ENCODE measurements around the gene MYBBP1A.

Gene MYBBP1A

DNA sequence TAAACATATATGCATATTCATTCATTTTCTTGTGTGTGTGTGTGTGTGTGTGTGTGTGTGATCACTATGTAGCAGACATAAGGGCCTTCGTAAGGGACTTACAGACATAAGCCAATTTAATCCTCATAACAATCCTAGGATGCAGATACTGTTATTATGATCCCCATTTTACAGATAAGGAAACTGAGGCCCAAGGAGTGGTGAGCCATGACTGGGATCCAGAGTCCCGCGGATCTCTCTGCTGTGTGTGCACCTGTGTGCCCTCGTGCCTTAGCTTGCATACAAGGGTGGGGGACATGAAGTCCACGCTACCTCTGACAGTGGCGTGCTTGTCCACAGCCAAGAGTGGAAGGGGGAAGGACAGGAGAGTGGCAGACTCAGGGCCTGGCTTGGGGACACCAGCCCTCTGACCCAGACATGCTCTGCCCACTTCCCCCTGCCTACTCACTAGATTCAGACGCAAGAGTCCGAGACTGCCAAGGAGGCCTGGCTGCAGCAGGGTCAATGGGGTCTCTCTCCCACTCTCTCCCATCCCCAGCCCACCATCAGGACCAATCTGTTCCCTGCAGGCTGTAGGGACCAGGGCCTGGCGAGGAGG is 19.4 kb upstream of the MYBBP1A start:
- no peaks in the 10 kb centered on the region for H3K9me3 ChIP-seq (ENCODE audit: low read length)
- no peak overlapping the region for H3K4me3 ChIP-seq (ENCODE audit: low read length)
- no peak overlapping the region for H2AFZ ChIP-seq (ENCODE audit: low read depth, low read length)
- H3K27me3 ChIP-seq (ENCODE audit: insufficient read depth, low read length) = no peaks in the 10 kb centered on the region
- H3K36me3 ChIP-seq (ENCODE audit: insufficient read depth, low read length) = no peaks in the 10 kb centered on the region
- H3K4me1 ChIP-seq (ENCODE audit: insufficient read depth, low read length) = peaks cover 17% of the 10 kb centered on the region

DNA sequence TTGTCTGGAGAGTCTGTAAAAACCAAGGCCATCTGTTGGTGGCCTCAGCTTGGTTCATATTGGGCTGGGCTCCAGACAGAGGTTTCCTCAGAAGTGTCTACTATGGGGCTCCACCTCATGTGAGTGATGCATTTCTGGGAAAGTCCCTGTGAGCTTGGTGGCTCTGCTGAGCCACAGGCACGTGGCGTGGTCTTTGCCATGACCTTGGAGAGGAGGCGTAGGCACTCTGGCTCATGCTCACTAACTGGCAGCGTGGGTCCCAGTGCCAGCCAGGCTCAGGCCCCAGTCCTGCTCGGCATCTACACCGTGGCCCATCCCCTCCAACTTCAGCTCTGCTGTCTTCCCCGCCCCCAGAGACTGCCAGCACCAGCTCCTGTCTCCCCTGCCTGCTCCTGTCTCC is 18.5 kb upstream of the MYBBP1A start:
- no peaks in the 10 kb centered on the region for H3K27me3 ChIP-seq (ENCODE audit: insufficient read depth, low read length)
- H2AFZ ChIP-seq (ENCODE audit: low read depth, low read length) = no peak overlapping the region
- peaks cover 17% of the 10 kb centered on the region for H3K4me1 ChIP-seq (ENCODE audit: insufficient read depth, low read length)
- H3K36me3 ChIP-seq (ENCODE audit: insufficient read depth, low read length) = no peaks in the 10 kb centered on the region
- no peaks in the 10 kb centered on the region for H3K9me3 ChIP-seq (ENCODE audit: low read length)
- no peak overlapping the region for H3K4me3 ChIP-seq (ENCODE audit: low read length)

DNA sequence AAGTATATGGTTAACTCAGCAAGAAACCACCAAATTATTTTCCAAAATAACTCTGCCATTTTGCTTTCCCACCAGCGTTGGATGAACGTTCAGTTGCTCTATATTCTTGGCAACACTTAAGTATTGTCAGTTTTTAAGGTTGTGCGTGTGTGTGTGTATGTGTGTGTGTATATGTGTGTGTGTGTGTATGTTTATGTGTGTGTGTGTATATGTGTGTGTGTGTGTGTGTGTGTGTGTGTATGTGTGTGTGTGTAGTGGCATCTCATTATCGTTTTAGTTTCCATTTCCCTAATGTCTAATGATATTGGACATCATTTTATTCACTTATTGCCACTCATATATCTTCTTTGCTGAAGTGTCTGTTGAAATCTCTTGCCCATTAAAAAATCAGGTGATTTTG is 17.9 kb upstream of the MYBBP1A start:
- Histone ChIP-seq H3K9me3 (ENCODE audit: low read length) (no peaks in the 10 kb centered on the region), H3K27me3 (ENCODE audit: insufficient read depth, low read length) (no peaks in the 10 kb centered on the region), H3K36me3 (ENCODE audit: insufficient read depth, low read length) (no peaks in the 10 kb centered on the region), H3K4me1 (ENCODE audit: insufficient read depth, low read length) (peaks cover 17% of the 10 kb centered on the region), H3K4me3 (ENCODE audit: low read length) (no peak overlapping the region), H2AFZ (ENCODE audit: low read depth, low read length) (no peak overlapping the region)

DNA sequence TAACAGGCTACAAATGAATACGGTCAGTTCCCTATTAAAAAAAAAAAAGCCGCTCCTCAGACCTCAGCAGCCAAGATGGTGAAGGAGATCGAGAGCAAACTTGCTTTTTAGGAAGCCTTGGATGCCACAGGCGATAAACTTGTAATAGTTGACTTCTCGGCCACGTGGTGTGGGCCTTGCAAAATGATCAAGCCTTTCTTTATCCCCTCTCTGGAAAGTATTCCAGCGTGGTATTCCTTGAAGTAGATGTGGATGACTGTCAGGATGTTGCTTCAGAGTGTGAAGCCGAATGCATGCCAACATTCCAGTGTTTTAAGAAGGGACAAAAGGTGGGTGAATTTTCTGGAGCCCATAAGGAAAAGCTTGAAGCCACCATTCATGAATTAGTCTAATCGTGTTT is 16.9 kb upstream of the MYBBP1A start:
- Histone ChIP-seq H3K27me3 (ENCODE audit: insufficient read depth, low read length) (no peaks in the 10 kb centered on the region), H3K4me1 (ENCODE audit: insufficient read depth, low read length) (peaks cover 12% of the 10 kb centered on the region), H3K9me3 (ENCODE audit: low read length) (no peaks in the 10 kb centered on the region), H3K4me3 (ENCODE audit: low read length) (no peak overlapping the region), H2AFZ (ENCODE audit: low read depth, low read length) (no peak overlapping the region), H3K36me3 (ENCODE audit: insufficient read depth, low read length) (no peaks in the 10 kb centered on the region)

DNA sequence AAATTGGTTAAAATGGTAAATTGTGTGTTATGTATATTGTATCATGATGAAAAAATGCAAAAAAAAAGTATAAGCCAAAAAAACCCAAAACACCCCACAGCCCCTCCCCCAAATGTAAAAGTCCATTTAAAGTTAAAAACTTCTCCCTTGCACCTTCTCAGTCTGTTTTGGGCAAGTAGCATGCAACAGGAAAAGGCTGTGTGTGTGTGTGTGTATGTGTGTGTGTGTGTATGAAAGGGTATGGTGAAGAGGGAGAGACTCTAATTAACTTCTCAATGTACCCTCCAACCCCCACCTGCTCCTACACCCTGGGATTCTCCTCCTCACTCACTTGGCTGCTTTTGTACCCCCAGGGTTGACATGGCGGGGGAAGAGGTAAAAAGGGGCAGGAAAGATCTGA is 14.4 kb upstream of the MYBBP1A start:
- H3K4me1 ChIP-seq (ENCODE audit: insufficient read depth, low read length) = peaks cover 2% of the 10 kb centered on the region
- no peaks in the 10 kb centered on the region for H3K36me3 ChIP-seq (ENCODE audit: insufficient read depth, low read length)
- H3K9me3 ChIP-seq (ENCODE audit: low read length) = no peaks in the 10 kb centered on the region
- H3K27me3 ChIP-seq (ENCODE audit: insufficient read depth, low read length) = no peaks in the 10 kb centered on the region
- H3K4me3 ChIP-seq (ENCODE audit: low read length) = no peak overlapping the region
- no peak overlapping the region for H2AFZ ChIP-seq (ENCODE audit: low read depth, low read length)

DNA sequence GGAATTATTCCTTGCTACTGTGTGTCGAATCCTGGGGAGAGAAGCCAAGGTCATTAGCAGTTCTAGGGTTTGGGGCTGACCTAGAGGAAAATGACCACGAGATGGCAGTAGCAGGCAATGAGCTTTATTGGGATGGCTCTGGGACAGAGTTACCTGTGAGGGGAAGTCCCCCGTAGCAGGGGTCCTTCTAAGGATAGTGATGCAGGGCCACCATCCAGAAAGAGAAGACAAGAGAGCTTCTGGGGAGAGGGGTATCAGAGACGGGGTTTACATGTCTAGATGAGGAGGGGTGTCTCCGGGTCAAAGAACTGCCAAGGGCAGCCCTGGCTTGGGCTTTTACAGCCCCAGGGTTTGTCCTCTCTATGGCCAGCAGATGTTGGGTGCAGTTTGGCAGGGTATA is 11.6 kb upstream of the MYBBP1A start:
- Histone ChIP-seq H2AFZ (ENCODE audit: low read depth, low read length) (no peak overlapping the region), H3K4me1 (ENCODE audit: insufficient read depth, low read length) (peaks cover 2% of the 10 kb centered on the region), H3K27me3 (ENCODE audit: insufficient read depth, low read length) (peaks cover 8% of the 10 kb centered on the region), H3K9me3 (ENCODE audit: low read length) (no peaks in the 10 kb centered on the region), H3K36me3 (ENCODE audit: insufficient read depth, low read length) (no peaks in the 10 kb centered on the region), H3K4me3 (ENCODE audit: low read length) (no peak overlapping the region)

DNA sequence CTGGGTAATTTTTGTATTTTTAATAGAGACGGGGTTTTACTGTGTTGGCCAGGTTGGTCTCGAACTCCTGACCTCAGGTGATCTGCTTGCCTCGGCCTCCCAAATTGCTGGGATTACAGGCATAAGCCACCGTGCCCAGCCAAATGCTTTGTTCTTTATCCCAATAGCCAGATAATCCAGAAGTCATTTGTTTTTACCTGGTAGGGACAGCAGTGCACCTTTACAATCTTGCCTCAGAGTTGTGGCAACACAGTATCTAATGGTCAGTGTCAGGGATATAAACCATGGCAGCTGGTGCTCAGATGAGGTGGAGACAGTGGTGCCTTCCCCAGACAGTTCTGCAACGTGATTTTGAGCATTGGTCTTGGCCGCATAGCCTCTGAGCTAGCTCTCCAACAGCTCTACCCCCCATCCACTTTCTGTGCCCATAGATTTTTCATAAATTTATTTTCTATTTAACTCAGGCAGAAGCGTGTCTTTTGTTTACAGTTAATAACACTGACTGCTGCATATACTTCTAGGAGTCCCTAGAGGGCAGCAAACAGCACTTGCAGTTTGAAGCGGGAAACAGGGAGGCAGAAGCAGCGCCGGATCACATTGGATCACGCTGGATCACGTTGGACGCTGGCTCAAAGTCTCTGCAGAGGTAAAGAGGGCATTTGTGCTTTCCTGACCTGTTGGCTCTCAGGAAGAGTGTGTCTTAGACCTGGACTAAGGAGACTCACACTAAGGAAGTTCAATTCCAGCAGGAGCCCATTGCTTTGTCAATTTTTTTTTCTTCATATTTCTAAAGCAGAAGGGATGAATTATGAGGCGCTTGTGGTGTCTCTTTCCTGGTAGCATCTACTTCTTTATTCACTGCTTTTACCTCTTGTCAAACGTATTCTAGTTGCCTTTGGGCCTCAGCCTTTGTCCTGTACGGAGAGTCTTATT is 10.3 kb upstream of the MYBBP1A start:
- Histone ChIP-seq H3K4me1 (ENCODE audit: insufficient read depth, low read length) (peaks cover 2% of the 10 kb centered on the region), H3K4me3 (ENCODE audit: low read length) (no peak overlapping the region), H3K9me3 (ENCODE audit: low read length) (no peaks in the 10 kb centered on the region), H3K27me3 (ENCODE audit: insufficient read depth, low read length) (peaks cover 8% of the 10 kb centered on the region), H2AFZ (ENCODE audit: low read depth, low read length) (no peak overlapping the region), H3K36me3 (ENCODE audit: insufficient read depth, low read length) (no peaks in the 10 kb centered on the region)

DNA sequence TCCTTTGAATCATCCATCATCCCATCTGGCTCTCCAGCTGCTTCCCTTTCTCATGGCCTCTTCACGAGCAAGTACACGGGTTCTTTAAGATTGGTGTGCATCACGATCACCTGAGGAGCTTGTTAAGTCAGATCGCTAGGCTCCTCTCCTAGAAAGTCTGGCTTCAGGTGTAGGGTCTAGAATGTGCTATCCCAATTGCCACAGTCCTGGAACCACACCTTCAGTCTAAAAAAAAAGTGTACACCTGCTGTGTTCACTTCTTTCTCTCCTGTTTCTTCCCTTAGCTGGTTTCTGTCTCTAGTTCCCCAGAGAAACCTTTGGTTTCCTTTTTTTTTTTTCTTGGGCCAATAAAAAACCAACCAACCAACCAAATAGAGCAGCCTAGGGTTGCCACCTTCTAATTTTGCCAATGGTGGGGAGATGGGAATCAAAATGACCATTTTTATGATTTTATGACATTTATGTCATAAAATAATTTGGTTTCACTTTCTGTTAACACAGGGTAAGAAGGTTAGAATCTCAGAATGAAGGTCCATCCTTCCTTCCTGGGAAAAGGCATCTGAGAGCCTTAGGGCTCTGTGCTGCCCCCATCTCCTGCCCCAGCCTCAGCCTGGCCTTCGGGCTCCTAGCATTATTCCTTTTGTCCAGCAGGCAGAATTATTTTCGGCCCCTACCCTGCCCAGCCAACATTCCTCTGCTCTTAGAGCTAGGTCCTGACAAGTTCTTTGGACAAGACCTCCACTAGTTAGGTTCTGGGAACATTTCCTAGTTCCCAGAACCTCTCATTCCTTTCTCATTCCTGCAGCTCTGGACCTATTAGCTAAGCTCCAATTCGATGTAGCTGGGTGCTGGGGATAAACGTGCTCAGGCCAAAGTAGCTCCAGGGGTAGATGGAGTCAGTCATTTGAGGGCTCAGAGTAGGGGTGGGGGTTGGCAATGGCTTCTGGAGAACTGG is 7.1 kb upstream of the MYBBP1A start:
- Histone ChIP-seq H3K27me3 (ENCODE audit: insufficient read depth, low read length) (peaks cover 8% of the 10 kb centered on the region), H3K4me3 (ENCODE audit: low read length) (no peak overlapping the region), H2AFZ (ENCODE audit: low read depth, low read length) (no peak overlapping the region), H3K4me1 (ENCODE audit: insufficient read depth, low read length) (peaks cover 12% of the 10 kb centered on the region), H3K36me3 (ENCODE audit: insufficient read depth, low read length) (no peaks in the 10 kb centered on the region), H3K9me3 (ENCODE audit: low read length) (no peaks in the 10 kb centered on the region)

DNA sequence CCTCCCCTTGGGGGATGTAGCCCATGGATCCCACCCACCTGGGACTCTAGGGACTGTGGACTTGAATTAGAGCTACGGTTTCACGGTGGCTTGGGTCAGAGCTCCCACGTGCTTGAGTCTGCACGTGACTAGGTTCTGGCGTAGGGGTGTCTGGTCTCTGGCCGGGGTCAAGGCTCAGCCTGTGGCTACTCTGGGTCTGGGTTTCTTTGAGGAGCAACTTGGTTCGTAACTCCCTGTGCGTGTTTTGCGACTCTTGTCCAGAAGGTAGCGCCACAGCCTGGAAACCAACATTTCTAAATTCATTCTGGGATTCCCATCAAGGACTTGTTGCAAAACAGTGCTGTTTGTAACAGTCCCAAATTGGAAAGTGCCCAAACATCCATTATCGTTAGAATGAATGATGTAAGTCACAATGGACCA is 5.7 kb upstream of the MYBBP1A start:
- Histone ChIP-seq H3K9me3 (ENCODE audit: low read length) (no peaks in the 10 kb centered on the region), H3K36me3 (ENCODE audit: insufficient read depth, low read length) (no peaks in the 10 kb centered on the region), H3K4me1 (ENCODE audit: insufficient read depth, low read length) (peaks cover 19% of the 10 kb centered on the region), H2AFZ (ENCODE audit: low read depth, low read length) (no peak overlapping the region), H3K4me3 (ENCODE audit: low read length) (no peak overlapping the region), H3K27me3 (ENCODE audit: insufficient read depth, low read length) (peaks cover 8% of the 10 kb centered on the region)

DNA sequence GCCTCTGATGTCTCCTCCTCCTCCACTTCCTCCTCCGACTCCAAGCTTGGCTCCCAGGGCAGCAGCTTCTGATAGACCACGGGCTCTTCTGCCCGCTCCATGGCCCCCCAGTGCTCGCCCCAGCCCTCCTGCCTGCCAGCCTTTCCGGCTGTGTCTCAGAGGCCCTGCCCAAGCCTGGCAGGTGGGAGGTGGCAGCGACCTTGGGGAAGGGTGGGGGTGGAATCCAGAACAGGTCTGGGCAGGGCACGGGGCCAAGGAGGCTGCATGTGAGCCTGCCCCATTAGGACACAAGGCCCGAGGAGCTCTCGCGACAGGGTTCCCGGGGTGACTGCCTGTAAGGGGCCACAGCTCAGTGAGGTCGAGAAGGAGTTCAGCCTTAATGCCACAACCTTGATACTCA is 5.2 kb upstream of the MYBBP1A start, which contains the start of gene GGT6:
GGT6 (minus strand) TSS at position 157 of the 400 bp plus-strand sequence; CDS start at position 101, 56 bp downstream.
- H2AFZ ChIP-seq (ENCODE audit: low read depth, low read length) = no peak within 1 kb of the TSS
- no peak within 1 kb of the TSS for H3K4me3 ChIP-seq (ENCODE audit: low read length)
- peaks cover 8% of the 10 kb centered on the region for H3K27me3 ChIP-seq (ENCODE audit: insufficient read depth, low read length)
- H3K4me1 ChIP-seq (ENCODE audit: insufficient read depth, low read length) = peaks cover 20% of the 10 kb centered on the region
- H3K36me3 ChIP-seq (ENCODE audit: insufficient read depth, low read length) = no peaks in the 10 kb centered on the region
- H3K9me3 ChIP-seq (ENCODE audit: low read length) = no peaks in the 10 kb centered on the region

DNA sequence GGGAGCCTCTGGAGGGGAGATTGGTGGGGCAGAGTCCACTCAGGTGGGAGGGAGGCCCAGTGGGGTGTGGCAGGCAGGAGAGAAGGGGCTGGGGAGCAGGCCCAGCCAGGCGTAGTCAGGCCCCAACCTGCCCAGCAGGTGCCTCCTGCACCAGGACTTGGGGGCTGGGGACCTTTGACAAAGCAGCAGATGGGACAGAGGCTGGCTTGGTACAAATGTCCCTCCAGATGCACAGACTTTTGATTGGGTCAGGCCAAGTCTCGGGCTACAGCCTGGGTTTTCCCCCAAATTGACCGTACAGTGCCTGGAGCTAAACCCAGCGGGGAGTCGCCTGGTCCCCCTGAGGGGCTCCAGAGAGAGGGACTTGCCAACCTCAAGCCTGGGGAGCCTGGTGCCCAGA is 4.8 kb upstream of the MYBBP1A start:
- Histone ChIP-seq H2AFZ (ENCODE audit: low read depth, low read length) (no peak overlapping the region), H3K9me3 (ENCODE audit: low read length) (no peaks in the 10 kb centered on the region), H3K4me3 (ENCODE audit: low read length) (no peak overlapping the region), H3K36me3 (ENCODE audit: insufficient read depth, low read length) (no peaks in the 10 kb centered on the region), H3K27me3 (ENCODE audit: insufficient read depth, low read length) (peaks cover 8% of the 10 kb centered on the region), H3K4me1 (ENCODE audit: insufficient read depth, low read length) (peaks cover 21% of the 10 kb centered on the region)

DNA sequence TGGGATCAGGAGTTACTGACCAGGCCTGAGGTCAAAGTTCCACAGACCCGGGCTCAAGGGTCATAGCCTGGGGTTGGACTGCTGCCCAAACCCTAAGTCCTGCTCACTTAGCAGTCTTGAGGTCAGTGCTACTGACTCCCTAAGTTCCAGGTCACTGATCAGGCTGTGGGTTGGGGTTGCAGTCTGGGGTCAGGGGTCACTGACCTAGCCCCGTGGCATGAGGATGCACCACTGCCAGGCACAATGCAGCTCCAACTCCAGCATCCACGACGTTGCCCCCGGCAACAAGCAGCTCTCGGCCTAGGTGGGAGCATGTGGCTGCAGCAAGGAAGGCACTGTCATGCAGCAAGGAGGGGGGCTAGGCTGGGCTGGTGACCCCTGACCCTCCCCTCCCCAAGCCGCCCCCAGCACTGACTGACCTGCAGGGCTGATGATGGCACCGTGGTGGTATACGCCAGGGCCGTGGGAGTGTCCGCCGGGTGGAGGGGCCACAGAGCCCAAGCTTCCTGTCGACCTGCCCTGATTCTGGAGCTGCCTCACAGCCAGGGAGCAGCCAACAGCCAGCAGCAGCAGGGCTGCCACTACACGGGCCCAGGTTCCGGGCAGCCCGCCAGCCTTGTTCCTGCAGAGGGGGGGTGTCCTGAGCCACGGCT is 4.1 kb upstream of the MYBBP1A start:
- Histone ChIP-seq H3K36me3 (ENCODE audit: insufficient read depth, low read length) (no peaks in the 10 kb centered on the region), H3K27me3 (ENCODE audit: insufficient read depth, low read length) (peaks cover 8% of the 10 kb centered on the region), H2AFZ (ENCODE audit: low read depth, low read length) (no peak overlapping the region), H3K4me3 (ENCODE audit: low read length) (no peak overlapping the region), H3K4me1 (ENCODE audit: insufficient read depth, low read length) (peaks cover 28% of the 10 kb centered on the region), H3K9me3 (ENCODE audit: low read length) (no peaks in the 10 kb centered on the region)

Measured in neuron (in vitro differentiated cells).